GM18511 (cell line): Measurements from ENCODE around the gene PARD6A.
A peak's percentile ranks its signal among the peaks of the same experiment; 100 is the strongest.
"Not testable (repeated sequence)": the region's sequence is repeated elsewhere in the genome, so short reads cannot be mapped to it uniquely, and the experiment has no call there.

Experiments
- ATAC-seq: cut with Tn5 transposase; IDR thresholded peaks from one replicate; pipeline ENCODE4 v1.9.1; 2021; ENCODE audit warnings: mild to moderate bottlenecking, moderate library complexity; ENCODE audit not compliant: unreplicated experiment

The PARD6A gene

DNA sequence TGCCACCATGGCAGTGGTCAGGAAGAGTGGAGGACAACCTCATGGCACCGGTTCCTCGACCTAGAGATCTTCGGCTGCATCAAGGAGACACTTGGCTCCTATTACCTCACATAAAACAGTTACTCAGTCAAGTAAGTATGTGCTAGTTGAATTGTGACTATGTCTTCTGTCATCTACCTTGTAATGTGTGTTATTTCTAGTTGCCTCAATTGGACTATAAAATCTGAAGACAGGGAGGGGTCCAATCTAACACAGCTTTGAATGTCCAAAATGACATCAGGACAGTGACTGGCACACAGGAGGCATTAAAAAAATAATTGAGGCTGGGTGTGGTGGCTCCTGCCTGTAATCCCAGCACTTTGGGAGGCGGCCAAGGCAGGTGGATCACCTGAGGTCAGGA, 23.0 kb downstream of the PARD6A start:
- no peak for ATAC-seq

DNA sequence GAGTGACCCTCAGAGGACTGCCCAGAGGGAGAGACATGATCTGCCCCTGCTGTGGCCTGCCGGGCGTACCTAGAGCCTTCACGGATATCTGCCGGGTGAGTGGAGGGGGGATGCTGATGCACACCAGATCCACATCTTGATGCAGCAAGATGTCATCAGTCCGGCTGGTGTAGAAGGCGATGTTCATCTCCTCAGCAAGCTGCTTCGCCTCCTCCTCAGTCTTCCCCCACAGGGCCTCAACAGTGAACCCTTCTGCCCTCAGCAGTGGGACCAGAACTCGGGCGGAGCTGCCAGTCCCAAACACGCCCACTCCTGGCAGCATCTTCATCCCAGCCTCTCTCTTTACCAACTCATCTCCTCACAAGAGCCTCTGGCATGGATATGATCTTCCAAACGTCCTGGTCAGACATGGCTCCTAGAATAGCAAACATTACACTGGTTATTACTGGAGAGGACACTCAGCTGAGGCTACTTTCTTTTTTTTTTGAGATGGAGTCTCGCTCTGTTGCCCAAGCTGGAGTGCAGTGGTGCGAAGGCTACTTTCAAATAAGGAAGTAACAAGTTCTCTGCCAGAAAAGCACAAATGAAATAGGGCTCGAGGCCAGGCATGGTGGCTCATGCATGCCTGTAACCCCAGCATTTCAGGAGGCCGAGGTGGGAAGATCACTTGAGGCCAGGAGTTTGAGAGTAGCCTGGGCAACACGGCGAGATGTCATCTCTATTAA, 24.8 kb downstream of the PARD6A start:
- ATAC-seq = peak; percentile 55

DNA sequence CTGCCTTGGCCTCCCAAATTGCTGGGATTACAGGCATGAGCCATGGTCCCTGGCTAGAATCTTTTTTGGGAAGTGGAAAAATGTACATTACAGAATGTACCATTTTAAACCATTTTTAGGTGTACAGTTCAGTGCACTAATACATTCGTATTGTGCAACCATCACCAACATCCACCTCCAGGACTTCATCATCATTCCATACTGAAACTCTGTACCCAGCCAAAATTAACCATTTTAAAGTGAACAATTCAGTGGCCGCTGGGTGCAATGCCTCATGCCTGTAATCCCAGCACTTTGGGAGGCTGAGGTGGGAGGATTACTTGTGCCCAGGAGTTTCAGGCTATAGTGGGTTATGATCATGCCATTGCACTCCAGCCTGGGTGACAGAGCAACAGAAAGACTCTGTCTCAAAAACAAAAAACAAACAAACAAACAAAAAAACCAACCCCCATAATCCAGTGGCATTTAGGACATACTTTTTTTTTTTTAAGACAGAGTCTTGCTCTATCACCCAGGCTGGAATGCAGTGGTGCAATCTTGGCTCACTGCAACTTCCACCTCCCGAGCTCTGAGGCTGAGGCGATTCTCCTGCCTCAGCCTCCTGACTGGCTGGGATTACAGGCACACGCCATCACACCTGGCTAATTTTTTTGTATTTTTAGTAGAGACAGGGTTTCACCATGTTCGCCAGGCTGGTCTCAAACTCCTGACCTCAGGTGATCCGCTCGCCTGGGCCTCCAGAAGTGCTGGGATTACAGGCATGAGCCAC, 32.9 kb downstream of the PARD6A start:
- not testable (repeated sequence) for ATAC-seq

DNA sequence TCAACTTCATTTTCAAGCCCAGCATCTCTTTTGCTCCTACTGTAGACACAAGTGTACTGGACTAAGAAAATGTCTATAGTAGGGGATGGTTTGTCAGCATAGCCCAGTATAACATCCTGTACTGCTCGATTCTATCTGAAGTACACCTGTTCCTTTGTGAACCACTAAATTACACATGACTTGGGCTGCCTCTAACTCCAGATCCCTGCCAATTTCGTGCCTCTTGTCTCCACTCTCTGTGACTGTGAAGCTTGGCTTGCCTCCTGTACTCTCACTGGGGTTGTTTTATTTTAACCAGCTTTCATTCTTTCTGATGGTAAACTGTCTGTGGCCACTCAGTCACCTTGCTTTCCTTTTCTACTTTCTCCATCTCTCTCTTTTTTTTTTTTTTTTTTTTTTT, 33.9 kb downstream of the PARD6A start:
- ATAC-seq = no peak

DNA sequence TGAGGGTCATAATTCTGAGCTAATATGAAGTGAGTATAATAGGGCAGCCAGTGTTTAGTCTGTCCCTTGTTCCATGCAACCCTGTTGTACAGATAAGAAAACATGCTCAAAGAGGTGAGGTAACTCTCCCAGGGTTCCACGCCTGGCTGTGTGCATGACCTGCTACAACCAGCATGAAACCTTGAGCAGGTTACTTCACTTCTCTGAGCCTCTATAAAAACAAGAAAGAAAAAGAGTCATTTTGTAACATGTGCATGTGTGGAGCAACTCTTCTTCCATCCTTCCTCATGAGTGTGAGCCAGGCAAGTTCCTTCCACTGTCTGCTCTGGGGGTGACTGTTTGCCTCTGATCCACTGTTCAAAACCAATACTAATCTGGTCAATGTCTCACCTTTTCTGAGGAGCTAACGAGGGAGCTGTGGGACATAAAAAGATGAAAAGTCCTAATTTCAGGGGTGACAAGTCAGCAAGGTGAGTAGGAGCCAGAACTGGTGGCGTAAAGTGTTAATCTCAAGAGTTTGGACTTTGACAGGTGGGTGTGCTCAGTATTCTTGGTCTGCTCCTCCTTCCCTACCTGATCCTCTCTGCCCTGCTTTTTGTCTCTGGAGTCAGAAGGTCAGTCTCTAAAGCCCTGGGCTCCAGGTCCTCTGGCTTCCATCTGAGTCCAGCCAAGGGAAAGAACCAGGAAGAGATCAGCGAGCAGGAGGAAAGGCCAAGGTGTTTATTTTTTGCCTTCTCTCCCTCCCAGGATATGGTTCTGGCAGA, 36.8 kb downstream of the PARD6A start:
- ATAC-seq = no peak

DNA sequence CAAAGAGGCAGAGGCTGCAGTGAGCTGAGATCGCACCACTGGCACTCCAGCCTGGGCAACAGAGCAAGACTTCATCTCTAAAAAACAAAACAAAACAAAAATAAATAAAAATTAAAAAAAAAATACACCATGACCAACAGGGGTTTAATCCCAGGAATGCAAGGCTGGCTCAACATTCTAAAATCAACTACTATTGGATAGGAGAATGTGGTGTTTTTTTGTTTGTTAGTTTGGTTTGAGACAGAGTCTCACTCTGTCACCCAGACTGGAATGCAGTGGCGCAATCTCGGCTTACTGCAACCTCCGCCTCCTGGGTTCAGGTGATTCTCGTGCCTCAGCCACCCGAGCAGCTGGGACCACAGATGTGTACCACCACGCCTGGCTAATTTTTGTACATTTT, 38.5 kb downstream of the PARD6A start:
- no peak for ATAC-seq

DNA sequence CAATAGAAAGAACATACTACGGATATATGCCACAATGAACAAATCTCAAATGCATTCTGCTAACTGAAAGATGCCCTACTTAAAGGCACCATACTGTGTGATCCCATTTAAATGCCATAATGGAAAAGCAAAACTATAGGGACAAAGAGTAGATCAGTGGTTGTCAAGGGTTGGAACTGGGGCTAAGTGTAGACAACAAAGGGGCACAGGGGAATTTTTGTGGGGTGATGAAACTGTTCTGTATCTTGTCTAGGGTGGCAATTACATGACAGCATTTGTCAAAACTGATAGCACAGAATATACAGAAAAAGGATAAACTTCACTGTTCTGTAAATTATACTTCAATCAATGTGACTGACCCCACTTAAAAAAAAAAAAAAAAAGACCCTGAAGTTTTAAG, 40.7 kb downstream of the PARD6A start:
- ATAC-seq = no peak

DNA sequence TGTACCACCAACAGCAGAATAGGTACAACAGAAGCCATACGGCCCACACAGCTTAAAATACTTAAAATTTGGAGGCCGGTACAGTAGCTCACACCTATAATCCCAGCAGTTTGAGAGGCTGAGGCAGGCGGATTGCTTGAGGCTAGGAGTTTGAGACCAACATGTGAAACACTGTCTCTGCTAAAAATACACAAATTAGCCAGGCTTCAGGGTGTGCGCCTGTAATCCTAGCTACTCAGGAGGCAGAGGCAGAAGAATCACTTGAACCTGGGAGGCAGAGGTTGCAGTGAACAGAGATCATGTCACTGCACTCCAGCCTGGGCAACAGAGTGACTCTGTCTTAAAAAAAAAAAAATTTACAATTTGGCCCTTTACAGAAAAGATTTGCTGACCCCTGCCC, 41.4 kb downstream of the PARD6A start:
- no peak for ATAC-seq

DNA sequence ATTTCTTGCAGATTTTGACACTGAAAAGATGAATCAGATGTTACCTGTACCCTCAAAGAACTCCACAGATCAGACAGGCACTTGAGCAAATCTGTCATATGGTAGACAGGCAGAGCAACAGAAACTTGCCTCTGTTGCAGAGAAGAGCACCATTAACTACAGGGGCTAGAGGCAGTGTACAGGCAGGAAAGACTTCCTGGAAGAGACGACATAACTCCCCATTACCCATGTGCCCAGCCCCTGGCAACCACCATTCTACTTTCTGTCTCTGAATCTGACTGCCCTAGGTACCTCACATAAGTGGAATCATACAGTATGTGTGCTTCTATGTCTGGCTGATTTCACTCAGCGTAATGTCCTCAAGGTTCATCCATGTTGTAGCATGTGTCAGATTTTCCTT, 42.9 kb downstream of the PARD6A start:
- no peak for ATAC-seq

DNA sequence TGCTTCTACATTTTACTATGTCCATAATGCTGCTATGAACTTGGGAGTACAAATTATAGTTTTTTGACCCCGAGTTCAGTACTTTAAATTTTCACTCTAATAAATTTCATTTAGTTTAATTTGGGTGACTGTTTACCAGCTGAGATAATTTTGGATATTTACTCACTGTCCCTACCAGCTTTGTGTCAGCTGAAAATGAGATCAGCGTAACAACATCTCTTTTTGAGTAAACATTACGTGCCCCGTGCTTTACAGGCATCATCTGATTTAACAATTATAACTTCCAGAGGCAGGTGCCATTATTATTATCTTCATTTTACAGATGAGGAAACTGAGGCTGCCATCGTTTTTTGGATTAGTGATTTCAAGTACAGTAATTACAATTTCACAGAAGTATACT, 43.4 kb downstream of the PARD6A start:
- ATAC-seq = no peak

DNA sequence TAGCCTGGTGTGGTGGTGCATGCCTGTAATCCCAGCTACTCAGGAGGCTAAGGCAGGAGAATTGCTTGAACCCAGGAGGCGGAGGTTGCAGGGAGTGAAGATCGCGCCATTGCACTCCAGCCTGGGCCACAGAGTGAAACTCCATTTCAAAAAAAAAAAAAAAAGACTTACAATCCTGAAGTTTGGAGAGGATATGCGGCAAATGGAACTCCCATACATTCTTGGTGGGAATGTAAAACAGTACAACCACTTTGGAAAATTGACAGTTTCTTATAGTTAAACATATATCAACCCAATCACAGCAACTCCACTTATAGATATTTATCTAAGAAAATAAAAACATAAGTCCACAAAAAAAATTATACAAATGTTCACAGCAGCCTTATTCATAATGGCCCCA, 46.5 kb downstream of the PARD6A start:
- ATAC-seq = no peak

DNA sequence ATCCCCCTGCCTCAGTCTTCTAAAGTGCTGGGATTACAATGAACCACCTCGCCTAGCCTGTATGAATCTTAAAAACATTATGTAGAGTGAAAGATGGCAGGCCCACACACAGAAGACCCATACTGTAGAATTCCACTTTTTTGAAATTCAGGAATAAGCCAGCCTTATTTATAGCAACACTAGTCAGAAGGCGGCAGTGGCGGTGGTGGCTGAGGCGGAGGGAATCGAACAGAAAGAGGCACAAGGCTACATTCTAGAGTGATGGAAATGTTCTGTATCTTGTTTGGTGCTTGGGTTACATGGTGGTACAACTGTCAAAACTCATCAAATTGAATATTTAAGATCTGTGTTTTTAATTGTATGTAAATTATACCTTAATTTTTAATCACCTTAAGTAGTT, 47.0 kb downstream of the PARD6A start:
- no peak for ATAC-seq

DNA sequence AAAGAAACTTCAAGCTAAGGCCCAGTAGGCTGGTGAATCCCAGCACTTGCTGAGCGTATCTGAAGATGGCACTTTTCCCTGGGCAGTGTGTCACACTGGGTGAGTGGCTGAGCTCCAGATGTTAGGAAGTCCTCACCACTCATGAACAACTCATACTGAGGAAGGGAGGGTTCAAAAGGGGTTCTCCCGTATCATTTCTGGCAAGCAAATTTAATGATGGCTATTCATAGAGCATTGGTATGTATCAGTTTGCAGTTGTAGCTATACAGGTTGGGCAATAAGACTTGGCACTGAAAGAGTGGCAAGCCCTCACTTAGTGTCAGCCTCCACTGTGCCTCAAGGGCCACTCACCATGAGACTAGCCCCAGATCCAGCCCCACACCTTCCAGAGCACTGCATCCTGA, 47.6 kb downstream of the PARD6A start:
- no peak for ATAC-seq

DNA sequence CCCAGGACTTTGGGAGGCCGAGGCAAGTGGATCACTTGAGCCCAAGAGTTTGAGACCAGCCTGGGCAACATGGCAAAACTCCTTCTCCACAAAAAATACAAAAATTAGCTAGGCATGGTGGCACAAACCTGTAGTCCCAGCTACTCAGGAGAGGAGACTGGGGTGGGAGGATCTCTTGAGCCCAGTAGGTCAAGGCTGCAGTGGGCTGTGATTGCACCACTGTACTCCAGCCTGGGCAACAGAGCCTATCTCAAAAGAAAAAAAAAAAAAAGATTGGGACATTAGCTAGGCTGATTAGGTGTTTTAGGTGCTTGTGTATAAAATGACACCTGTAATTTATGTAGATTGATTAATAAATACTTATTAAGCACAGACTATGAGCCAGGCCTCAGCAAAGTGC, 48.3 kb downstream of the PARD6A start:
- no peak for ATAC-seq

DNA sequence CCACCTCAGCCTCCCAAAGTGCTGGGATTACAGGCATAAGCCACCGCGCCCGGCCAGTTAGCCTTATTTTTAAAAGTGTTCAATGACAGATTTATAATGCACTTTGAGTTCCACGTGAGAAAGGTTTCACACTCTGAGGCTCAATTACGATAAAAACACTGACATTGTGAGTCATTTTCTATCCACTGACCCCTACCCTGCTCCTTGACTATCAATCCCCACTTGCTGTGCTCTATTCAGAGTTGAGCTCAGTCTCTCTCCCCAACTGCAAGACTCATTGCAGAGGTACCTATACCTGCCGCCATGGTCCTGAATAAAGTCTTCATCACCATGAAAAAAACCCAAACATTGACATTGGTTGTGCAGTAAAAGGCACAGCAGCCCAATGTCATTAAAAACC, 49.8 kb downstream of the PARD6A start:
- no peak for ATAC-seq
